Measurements from ENCODE around the gene RELT. TPM values are rescaled to one million over a fixed set of nuclear protein-coding genes. Genes with fewer than 3 reads are reported as not detected.
A peak's percentile ranks its signal among the peaks of the same experiment; 100 is the strongest.

The RELT gene
- total and polyA plus RNA-seq, 2 donors (not counting 1 experiment from before 2014, with no cell fraction given) = 71.6 to 92.4 TPM

- no peak for ATAC-seq (ENCODE audit: low read depth)
- CTCF ChIA-PET = interaction anchor here (8.5 to 23.8 kb wide), 2 partner anchors 12 to 26 kb away, joined by 101 to 311 read pairs; no protein-coding TSS in a partner anchor
- Histone ChIP-seq H3K27ac (ENCODE audit: low read length in 2 of 2) (peak overlapping the region; percentile 76 to 98), H3K4me2 (replicated peaks; ENCODE audit: low read depth, low read length, poor library complexity, severe bottlenecking) (peak overlapping the region; percentile 89), H3K27me3 (replicated peaks in 1 of 4; ENCODE audit: control extremely low read depth in 1 of 4, control insufficient read depth in 3 of 4, insufficient read depth in 4 of 4, low read length in 3 of 4) (no peaks in the 10 kb centered on the region), H3K4me3 (ENCODE audit: control extremely low read depth in 1 of 5, extremely low read depth in 1 of 5, insufficient read depth in 1 of 5, low read depth in 2 of 5, low read length in 4 of 5) (peak overlapping the region in 3 of 5 experiments; percentile 11 to 38 (median 13)), H2AFZ (ENCODE audit: insufficient read depth, low read depth, low read length, poor library complexity, severe bottlenecking) (peak overlapping the region; percentile 77), H4K20me1 (ENCODE audit: control insufficient read depth, insufficient read depth, low read length, poor library complexity, severe bottlenecking) (peaks cover 35% of the 10 kb centered on the region), H3K79me2 (ENCODE audit: control insufficient read depth, insufficient read depth, low read length) (peaks cover 65% of the 10 kb centered on the region), H3K9ac (ENCODE audit: low read length) (peak overlapping the region; percentile 98), H3K9me3 (ENCODE audit: control extremely low read depth in 1 of 3, control insufficient read depth in 2 of 3, insufficient read depth in 1 of 3, low read length in 2 of 3) (no peaks in the 10 kb centered on the region), H3K36me3 (replicated peaks in 1 of 2; ENCODE audit: control extremely low read depth in 1 of 2, control insufficient read depth in 1 of 2, extremely low read depth in 1 of 2, insufficient read depth in 2 of 2, low read length in 1 of 2) (peaks cover 0 to 18% of the 10 kb centered on the region in 2 experiments), H3K4me1 (ENCODE audit: control insufficient read depth in 2 of 2, insufficient read depth in 2 of 2, low read length in 2 of 2) (peaks cover 60 to 78% of the 10 kb centered on the region in 2 donors)
- Mint-ChIP-seq H3K4me3 (peak overlapping the region; percentile 100), H3K4me1 (peaks cover 70% of the 10 kb centered on the region), H3K27ac (peak overlapping the region; percentile 88), H3K9me3 (ENCODE audit: insufficient read depth) (no peaks in the 10 kb centered on the region), H3K27me3 (no peaks in the 10 kb centered on the region)
- POLR2A ChIA-PET = interaction anchor here (2.0 kb wide), 1 partner anchor 9 kb away, joined by 13 read pairs; no protein-coding TSS in a partner anchor
- WGBS (ENCODE audit: insufficient coverage) = 44% methylated on average over 2 of the region's 6 CpGs
- no peak for DNase-seq
- TF ChIP-seq, protein P1, sequence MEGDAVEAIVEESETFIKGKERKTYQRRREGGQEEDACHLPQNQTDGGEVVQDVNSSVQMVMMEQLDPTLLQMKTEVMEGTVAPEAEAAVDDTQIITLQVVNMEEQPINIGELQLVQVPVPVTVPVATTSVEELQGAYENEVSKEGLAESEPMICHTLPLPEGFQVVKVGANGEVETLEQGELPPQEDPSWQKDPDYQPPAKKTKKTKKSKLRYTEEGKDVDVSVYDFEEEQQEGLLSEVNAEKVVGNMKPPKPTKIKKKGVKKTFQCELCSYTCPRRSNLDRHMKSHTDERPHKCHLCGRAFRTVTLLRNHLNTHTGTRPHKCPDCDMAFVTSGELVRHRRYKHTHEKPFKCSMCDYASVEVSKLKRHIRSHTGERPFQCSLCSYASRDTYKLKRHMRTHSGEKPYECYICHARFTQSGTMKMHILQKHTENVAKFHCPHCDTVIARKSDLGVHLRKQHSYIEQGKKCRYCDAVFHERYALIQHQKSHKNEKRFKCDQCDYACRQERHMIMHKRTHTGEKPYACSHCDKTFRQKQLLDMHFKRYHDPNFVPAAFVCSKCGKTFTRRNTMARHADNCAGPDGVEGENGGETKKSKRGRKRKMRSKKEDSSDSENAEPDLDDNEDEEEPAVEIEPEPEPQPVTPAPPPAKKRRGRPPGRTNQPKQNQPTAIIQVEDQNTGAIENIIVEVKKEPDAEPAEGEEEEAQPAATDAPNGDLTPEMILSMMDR (IDR thresholded peaks at IDR 0.05) = no peak
- TF ChIP-seq EZH2 (IDR thresholded peaks at IDR 0.05; ENCODE audit: borderline replicate concordance, insufficient read depth, low read depth, low read length, poor library complexity, severe bottlenecking) = no peak
- intact Hi-C loops (cut with micrococcal nuclease) = loop anchor here (1.0 to 2.0 kb wide), 5 partner anchors 10 to 561 kb away; partner anchors contain the start of gene ATG16L2
Measured at GRCh38 chr11:73375830-73376159, 404 bp upstream of the RELT start.
